Activated T-cell treated with anti-CD3 and anti-CD28 coated beads for 24 hours (primary cell): Measurements from ENCODE around the gene NCOA4.
"Not testable (repeated sequence)": the region's sequence is repeated elsewhere in the genome, so short reads cannot be mapped to it uniquely, and the experiment has no call there.

Experiments used
- DNase-seq: peaks from one replicate; pipeline ENCODE4 v3.0.0-alpha.2; 2020; ENCODE audit warnings: low read depth

The NCOA4 gene

DNA sequence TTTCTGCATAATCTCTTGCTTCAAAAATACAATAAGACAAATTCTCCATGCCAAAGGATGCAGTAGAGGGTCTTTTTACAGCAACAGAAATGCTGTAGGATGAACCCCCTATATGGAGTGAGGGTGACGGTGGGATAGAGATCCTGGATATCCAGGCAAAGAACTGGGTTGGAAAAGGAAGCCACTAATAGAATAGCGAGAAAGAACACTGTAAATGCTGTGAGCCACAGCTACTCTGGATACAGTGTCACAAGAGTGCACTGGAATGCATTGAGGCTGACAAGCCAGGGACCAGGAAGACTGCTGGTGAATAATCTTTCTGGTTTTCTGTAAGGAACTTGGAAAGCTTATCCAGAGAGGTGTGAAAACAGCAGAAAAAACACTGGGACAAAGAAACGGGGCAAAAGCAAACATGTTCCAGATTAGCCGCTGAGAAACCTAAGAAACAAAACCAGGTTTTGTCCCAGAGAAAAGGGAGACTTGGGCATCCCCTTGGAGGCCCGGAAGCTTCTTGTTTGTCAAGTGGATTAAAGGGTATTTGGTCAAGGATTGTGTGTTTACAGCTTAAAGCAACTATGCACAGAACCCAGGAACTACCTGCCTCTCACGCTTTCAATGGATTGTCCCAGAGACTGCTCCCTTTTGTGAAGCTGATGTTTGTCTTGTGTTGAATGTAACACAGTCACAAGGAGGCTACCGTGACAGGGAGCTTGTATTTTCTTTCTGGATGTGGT, 21.8 kb upstream of the NCOA4 start:
- DNase-seq: no peak

DNA sequence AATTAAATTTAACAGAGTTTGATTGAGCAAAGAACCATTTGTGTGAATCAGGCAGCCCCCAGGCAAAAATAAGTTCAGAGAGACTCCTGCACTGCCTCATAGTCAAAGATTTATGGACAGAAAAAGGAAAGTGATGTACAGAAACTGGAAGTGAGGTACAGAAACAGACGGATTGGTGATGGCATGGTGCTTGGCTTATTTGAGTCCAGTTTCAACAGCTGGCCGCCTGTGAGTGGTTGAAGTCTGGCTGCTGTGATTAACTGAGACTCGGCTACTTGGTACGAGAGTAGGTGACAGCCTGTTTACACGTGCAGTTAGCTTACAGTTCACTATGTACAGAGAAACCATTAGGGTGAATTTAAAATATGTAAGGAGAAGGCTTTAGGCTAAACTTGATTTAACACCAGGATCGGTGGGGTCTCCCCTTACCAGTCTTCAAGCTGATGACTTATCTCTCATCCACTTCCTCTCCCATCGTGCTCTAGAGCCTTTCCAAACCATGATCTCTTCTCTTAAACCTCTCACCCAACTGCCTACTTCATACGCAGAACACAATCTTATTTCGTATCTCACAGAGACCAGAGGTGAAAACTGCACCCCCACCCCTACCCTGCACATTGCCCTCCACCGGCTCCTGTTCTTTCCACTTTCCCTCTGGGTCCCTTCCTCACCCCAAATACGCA, 20.7 kb upstream of the NCOA4 start:
- no peak for DNase-seq

DNA sequence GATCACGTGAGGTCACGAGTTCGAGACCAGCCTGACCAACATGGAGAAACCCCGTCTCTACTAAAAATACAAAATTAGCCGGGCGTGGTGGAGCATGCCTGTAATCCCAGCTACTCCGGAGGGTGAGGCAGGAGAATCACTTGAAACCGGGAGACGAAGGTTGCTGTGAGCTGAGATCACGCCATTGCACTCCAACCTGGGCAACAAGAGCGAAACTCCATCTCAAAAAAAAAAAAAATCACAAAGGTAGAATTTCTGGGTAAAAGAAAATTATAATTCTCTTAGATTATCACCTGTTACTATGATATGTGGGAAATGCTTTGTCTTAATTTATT, 19.0 kb upstream of the NCOA4 start:
- DNase-seq: not testable (repeated sequence)

DNA sequence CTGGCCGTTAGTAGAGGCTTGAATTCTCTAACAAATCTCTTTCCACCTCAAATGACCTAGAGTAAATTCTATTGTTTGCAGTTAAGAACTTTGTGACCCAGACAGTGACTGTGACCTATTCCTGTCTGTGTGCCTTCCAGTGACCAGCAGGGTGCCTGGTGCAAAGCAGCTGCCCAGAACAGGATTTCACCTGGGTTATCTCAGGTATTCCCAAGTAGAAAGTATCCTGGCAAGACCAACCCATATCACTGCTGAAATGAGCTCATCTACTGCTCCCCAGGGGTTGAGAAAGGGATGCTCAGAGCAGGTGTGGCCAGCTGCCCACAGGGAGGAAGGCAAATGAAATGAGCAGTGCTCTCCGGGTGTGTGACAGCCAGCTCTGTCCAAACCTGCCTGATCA, 17.7 kb upstream of the NCOA4 start:
- no peak for DNase-seq

DNA sequence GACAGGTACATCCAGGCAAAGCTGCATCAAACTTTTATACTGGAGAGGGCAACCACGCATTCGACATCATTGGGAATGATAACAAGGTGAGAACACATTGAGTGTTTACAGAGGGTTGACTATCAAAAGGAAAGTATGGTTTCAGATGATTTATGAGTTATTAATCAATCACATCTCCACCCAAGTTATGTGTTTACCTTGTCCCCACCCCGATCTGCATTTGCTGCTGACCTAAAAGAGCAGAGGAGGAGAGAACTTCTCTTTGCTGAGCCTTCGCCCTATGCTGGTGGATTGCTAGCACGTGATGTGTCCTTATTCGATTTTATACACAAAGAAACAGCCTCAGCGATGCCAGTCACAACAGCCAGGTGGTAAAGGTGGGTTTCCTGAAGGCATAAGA, 15.8 kb upstream of the NCOA4 start, which contains the start of gene MSMB:
Gene MSMB (minus strand): TSS at position 9 of the 400 bp plus-strand sequence. CDS start 32 bp downstream, outside the sequence.
- DNase-seq: no peak

DNA sequence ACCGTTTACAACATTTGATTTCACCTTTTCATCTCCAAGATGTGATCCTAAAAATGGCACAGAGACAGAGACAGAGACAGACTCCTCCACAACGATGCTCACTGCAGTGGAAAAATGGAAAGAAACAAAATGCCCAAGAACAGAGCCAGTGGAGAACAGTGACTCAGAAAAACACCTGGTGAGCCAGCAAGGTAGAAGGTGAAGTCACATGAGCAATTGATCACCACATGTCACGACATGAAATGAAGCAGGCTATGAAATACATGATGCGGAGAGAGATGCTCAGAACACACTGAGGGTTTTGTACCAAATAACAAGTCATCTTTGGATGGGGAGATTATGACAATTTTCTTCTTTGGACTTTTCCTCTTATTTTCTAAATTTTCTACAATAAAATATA, 12.1 kb upstream of the NCOA4 start:
- DNase-seq: no peak

DNA sequence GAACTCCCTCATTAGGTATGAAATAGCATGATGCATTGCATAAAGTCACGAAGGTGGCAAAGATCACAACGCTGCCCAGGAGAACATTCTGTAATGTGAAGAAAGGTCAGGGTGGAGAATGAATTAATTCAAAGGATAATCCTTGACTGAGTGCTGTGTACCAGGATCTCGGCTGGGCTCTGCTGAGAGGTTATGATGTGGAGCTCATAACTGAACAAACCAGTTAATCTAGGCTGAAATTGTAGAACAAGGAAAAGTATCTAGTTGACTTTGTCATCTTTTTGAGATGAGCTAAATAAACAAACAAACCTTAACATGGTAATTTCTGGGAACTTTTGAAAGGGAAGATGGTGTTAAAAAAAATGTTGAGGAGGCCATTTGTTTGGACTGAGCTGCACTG, 9.6 kb upstream of the NCOA4 start:
- no peak for DNase-seq

DNA sequence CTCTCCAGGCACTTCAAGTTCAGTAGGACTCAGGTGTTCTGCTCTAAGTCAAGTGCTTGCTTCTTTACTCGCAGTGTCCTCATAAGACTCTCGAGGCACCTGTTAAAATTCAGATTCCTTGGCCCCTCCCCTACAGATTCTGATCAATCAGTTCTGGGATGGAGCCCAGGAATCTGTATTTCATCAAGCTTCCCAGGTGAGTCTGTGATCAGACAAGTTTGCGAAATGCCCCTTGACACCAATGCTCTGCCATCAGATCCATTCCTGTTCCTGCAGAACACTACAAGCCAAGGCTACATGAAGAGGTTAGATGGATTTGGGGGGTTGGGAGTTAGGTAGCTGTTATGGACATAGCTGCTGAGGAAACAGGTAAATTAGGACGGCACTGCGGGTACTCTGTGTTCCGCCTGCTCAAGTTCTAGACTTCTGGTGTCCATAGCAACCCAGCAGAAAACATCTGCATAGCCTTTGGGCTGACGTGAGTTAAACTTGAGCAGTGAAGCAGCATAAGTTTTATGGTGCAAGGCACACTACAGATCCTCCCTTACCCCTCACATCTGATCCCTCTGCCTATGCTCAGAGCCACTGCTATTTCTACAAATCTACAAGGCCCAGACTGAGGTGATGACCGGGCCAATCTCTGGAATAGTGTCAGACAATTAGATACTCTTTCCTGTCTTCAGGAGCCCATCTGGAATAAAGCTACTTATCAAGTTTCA, 6.8 kb upstream of the NCOA4 start:
- no peak for DNase-seq

DNA sequence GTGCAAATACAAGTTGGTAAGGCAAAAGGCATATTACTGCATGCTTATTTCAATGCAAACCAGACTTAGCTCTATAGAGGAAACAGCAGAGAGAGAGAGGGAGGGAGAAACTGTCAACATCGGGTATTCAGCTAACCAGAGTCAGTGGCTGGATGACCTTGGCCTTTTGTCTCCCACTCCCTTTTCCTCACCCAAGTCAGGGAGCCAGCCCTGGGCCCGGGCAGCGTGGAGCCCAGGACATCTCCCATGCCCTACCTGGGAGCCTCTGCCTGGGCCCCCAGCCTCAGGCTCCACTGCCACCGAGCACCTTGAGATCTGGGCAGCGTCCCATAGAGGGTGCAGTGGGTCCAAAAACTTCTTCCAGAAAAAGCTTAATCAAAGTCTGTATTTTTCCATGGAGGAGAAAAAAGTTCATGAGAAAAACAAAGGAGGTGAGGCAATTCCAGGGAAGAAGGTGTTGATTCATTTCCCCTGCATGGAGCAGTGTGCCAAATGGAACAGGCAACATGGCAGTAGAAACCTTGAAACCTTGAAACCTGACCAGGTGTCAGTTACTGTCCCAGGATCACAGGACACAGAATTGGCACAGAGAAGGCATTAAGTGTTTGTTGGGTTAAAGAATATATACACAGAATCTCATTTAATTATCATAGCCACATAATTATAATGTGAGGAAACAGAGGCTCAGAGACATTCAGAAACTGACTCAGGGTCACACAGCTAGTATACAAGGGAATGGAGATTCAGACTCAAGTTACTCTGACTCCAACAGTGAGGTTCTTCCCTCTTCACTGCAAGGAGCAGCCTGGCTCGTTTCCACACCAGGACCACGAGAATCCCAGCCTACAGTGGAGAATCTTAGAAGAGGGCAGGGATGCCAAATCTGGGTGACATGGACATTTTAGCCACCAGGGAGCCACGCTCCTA, 5.8 kb upstream of the NCOA4 start:
- no peak for DNase-seq

DNA sequence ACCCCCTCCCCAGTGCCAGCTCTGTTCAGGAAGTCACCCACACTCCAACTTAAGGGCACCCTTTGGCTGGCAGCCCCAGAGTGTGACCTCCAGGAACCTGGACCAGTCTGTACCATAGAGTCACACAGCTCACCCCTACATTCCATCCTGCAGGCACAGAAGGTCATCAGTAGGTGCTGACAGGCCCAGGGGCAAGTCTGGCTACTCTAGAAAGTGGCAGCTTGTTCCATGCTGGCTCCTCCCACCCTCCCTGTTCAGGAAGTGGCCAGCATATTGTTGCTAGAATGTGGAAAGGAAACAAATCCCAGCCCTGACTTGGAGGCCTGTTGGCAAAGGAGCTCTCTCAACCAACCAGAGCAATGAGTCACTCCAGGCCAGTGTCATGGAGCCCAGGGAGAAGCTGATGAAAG, 3.2 kb upstream of the NCOA4 start:
- no peak for DNase-seq

DNA sequence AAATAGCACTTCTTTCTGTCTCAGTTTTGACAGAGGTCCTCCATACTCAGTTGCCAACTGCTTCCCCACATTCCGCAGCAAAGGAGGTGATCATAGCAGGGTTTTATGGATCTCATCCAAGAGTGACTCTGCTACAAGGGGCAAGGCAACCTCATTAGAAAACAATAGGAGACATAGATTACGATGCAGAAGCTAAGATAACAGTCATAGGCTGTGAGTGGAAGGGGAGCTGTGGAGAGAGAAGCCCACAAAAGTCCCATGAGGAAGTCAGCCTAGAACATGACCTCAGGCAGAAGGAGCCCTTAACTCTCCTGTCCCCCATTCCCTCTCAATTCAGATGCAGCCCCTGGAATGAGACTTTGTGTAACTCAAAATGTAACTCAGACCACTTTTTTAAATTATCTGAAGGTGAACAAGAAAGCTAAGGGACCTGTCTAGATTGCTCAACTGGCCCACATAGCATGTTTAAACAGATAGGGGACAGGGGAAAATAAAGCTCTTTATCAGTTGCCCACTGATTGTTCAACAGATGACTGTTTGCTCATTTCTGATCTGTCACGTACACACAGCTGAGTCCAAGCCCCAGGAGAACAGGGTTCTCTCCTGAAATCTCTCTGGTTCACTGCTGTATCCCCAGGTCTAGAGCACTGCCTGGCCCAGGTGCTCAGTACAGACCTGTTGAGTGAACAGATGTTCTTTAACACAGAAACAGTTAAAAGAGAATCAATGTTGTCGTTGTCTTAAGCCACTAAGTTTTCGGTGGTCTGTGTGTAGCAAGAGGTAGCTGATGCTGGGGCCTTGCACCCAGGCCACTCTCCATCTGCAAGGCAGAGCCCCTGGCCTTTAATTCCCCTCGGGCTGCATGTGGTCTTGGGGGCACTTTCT, 1.5 kb upstream of the NCOA4 start:
- DNase-seq: no peak

DNA sequence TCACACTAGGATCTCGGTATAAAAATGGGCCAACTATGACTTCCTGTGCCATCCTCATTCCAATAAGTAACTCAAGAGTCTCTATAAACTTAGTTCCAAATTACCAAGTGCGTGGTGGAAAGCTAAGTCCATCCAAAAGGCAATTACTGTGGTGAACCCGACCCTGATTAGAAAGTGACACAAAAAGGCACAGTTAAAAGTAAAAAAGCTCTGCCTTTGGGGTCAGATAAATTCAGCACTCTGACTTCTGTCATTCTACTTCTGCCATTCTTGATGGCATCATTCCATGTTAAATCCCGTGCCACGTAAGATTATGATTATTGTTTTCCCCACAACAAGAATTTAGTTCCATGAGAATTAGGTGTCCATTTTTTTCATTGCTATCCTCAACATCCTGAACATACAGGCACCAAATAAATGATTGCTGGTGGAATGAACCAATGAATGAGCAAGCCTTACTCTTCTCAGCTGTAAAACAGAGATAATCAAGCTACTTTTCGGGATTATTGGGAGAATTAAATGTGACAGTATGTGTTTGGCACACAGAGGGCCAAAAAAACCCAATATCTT, 877 bp downstream of the NCOA4 start:
- no peak for DNase-seq

DNA sequence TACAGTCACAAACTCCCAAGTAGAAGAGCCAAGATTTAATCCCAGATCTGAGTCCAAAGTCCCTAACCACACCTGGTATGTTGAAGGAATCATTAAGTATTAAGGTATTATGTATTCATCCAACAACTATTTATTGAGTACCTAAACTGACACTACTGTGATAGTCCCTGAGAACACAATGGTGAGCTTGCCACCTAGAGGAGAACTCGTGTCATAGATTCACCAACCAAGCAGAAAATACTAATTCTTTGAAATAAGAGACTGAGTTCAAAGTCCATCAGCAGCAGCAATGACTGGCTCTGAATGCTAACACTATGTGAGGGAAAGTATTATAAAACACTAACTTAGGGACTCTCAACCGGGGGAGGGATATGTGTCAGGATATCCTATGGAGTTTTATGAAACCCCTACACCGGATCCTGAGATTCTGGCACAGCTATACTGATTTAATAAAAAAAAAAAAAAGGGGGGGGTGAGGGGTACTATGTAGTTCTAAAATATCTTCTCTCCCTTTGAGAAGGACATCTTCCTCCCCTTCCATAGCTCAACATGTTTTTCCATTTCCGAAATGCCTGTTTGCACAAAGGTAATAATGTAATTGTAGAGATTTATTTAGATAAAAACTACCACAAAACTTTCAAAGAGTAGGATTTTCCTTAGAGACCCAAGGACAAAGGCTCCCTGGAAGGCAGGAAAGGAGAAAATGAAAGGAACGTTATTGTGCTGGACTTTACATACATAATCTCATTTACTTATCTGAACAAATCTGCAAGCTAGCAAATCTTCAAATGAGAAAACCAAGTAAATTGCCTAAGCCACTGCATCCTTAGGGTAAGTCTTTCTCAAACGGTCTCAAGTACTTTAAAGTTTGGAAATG, 1.6 kb downstream of the NCOA4 start:
- DNase-seq: peak; percentile 13

DNA sequence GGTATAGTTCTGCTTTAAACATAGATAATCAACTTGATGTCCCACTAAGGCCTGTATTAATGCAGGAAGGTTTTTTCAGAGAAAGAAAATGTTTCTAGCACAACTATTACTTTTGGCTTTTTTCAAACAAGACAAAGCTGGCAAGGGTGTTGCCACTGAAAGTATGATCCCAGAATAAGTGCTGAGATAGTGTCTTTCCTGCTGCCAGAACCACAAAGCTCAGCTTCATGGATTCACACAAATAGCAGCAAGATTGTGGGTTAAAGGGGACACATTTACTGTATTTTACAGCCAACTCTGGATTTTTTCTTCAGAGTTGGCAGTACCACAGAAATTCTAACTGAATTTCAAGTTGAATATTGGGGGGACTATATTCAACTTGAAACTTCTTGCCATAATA, 4.3 kb downstream of the NCOA4 start:
- no peak for DNase-seq

DNA sequence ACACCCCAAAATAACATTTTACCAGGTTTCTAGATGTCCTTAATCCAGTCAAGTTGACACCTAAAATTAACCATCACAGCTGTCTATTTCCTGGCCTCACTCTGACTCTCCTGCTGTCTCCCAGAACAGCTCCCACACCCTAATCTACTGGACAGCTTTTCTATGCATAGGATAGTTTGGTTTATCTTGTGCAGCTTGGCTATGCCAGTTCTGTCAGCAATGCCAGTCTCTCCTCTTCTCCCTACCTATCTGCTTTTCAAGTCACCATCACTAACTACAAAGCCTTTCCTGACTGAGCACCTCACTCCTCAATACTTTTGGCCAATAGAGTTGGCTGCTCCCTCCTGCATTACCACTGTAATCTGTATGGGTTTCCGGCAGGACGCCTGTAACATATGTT, 5.0 kb downstream of the NCOA4 start:
- DNase-seq: no peak

DNA sequence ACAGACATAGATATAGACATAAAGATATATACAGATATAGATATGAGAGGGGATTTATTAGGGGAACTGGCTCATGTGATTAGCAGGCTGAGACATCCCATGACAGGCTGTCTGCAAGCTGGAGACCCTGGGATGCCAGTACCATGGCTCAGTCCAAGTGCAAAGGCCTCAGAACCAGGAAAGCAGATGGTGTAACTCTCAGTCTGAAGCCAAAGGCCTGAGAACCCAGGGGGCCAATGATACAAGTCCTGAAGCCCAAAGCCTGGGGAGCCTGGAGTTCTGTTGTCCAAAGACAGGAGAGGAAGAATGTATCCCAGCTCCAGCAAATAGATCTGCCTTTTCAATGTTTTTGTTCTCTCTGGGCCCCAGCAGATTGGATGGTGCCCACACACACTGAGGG, 5.5 kb downstream of the NCOA4 start:
- DNase-seq: no peak

DNA sequence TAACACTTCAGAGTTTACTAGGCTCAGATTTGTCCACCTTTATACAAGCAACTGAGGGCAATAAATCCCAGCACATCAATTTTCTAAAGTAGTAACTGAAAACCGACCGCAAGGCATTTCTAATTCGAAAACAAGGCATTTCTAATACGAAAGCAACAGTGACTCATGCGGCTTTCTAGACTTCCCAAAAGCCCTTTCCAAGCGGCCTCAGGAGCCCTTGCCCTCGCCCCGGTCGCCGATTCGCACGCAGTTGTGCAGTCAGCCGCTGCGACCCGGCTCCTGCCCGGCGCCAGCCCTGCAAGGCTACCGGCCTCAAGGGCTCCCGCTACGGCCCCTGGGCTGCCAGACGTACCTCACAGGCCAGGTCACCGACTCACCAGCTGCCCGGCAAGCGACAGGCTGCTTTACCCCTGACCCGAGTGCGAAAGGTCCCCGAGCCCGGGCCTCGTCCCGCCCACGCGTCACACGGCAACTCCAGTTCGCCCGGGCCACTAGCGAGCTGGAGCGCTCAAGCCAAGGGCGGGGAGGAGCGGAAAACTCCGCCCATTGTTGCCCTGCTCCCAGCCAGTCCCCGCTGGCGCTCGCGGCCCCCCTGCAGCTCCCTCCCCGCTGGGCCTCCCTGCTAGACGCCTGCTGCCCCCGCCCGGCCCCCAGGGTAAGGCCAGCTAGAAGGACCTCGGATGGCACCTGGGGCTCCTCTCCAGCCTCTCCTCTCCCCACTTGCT, 7.3 kb downstream of the NCOA4 start:
- DNase-seq: peak; percentile 75

DNA sequence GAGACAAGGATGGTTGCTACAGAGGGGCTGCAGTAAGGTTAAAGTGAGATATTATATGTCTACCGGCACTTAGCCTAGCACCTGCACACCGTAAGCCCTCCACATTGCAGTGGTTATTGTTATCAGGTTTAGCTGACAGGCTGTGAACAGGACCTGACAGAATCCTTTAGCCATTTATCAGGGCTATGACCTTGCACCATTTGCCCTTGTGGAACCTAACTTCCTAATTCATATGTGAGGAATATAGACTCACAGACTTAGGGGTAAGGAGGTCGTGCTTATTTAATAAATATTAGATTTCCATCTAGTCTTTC, 10.1 kb downstream of the NCOA4 start:
- DNase-seq: no peak
